ENCODE results near the gene EXOC7. TPM values are rescaled to one million over a fixed set of nuclear protein-coding genes. Genes with fewer than 3 reads are reported as not detected.

The EXOC7 gene
- total RNA-seq, 1 experiment from 2014 or later: 160 TPM

DNA sequence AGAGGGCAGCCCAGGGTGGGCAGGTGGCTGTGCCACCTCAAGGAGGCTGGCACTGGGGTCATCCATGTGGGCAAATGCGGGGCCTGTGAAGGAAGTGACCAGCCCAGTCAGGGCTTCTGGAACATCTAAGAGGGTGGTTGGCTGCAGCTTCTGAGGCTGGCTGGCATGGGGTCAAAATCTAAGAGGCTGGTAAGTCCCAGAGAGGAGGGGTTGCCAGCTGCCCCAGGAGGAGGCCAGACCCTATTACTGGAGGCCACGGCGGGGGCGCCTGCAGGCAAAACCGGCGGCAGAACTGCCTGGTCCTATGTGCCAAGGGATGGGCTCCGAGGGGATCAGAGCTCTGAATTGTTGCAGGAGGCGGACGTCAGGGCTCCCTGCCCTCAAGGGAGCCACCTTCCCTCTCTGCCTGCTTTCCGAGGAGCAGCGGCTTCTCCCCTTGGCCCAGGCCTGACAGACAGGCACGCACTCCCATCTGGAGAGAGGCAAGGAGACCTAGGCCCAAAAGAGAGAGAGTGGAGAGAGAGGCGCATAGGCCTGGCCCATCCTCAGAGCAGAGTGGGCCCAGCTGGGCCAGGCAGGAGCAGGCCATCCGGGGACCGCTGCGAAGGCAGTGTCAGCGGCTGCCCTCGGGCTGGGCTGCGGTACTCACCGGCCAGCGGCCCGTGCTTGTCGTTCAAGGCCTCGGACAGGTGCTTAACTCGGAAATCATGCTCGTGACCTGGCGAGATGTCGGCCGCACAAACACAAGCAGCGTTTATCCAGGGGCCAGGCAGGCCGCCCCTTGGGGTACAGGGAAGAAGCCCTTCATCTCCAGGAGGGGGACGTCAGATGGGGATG lies 13.7 kb downstream of the EXOC7 start:
- no peak overlapping the region for H3K9ac ChIP-seq (ENCODE audit: extremely low read depth, insufficient read length, low read length)
- no peak overlapping the region for H2BK5ac ChIP-seq (ENCODE audit: insufficient read length, low read length)
- H2BK20ac ChIP-seq (ENCODE audit: low read depth, low read length, poor library complexity, severe bottlenecking): no peak overlapping the region
- H3K4me1 ChIP-seq (ENCODE audit: insufficient read depth, low read length): no peaks in the 10 kb centered on the region
- H3K27me3 Mint-ChIP-seq (ENCODE audit: low read depth): no peaks in the 10 kb centered on the region
- no peak overlapping the region for H3K4ac ChIP-seq (ENCODE audit: low read depth, low read length)
- no peak overlapping the region for H2AK5ac ChIP-seq (ENCODE audit: insufficient read length, low read length)
- no peak overlapping the region for H2AFZ ChIP-seq (ENCODE audit: low read length)
- H3T11ph ChIP-seq (ENCODE audit: low read length): no peak overlapping the region
- H3K79me2 ChIP-seq (ENCODE audit: insufficient read depth, low read length): no peaks in the 10 kb centered on the region
- no peaks in the 10 kb centered on the region for H3K4me1 Mint-ChIP-seq
- peaks cover 24 to 84% (median 81%) of the 10 kb centered on the region in 3 experiments; a peak in 6 of 7 replicates for H3K36me3 Mint-ChIP-seq (ENCODE audit: insufficient read depth in 1 of 3, low read depth in 3 of 3)
- peak overlapping the region in 2 of 3 experiments; percentile 9 to 89; a peak in 1 of 7 replicates for H3K27ac Mint-ChIP-seq
- H3K23me2 ChIP-seq (ENCODE audit: insufficient read length, low read depth, low read length, poor library complexity, severe bottlenecking): no peaks in the 10 kb centered on the region
- H3K79me1 ChIP-seq (ENCODE audit: insufficient read depth, low read depth, low read length, poor library complexity, severe bottlenecking): no peaks in the 10 kb centered on the region
- no peak overlapping the region for H3K18ac ChIP-seq (ENCODE audit: insufficient read length, low read depth, low read length)
- no peak overlapping the region for H4K8ac ChIP-seq (replicated peaks; ENCODE audit: insufficient read length, low read depth, low read length)
- H3K4me3 Mint-ChIP-seq: no peak overlapping the region
- H3K56ac ChIP-seq (ENCODE audit: insufficient read length, low read depth, low read length): no peak overlapping the region
- H2BK12ac ChIP-seq (ENCODE audit: insufficient read length, low read depth, low read length): no peak overlapping the region
- H3K4me2 ChIP-seq (ENCODE audit: insufficient read depth, insufficient read length, low read length): no peak overlapping the region
- no peak overlapping the region for H4K5ac ChIP-seq (ENCODE audit: insufficient read length, low read depth, low read length)
- no peaks in the 10 kb centered on the region for H3K9me3 ChIP-seq (ENCODE audit: control insufficient read depth, low read depth, low read length)
- no peak overlapping the region for H2BK120ac ChIP-seq (ENCODE audit: low read depth, low read length, poor library complexity, severe bottlenecking)
- DNase-seq: no peak
- H3K9me3 Mint-ChIP-seq: no peaks in the 10 kb centered on the region
- H2BK15ac ChIP-seq (ENCODE audit: low read depth, low read length): no peak overlapping the region
- TF ChIP-seq, protein P1, sequence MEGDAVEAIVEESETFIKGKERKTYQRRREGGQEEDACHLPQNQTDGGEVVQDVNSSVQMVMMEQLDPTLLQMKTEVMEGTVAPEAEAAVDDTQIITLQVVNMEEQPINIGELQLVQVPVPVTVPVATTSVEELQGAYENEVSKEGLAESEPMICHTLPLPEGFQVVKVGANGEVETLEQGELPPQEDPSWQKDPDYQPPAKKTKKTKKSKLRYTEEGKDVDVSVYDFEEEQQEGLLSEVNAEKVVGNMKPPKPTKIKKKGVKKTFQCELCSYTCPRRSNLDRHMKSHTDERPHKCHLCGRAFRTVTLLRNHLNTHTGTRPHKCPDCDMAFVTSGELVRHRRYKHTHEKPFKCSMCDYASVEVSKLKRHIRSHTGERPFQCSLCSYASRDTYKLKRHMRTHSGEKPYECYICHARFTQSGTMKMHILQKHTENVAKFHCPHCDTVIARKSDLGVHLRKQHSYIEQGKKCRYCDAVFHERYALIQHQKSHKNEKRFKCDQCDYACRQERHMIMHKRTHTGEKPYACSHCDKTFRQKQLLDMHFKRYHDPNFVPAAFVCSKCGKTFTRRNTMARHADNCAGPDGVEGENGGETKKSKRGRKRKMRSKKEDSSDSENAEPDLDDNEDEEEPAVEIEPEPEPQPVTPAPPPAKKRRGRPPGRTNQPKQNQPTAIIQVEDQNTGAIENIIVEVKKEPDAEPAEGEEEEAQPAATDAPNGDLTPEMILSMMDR (conservative IDR thresholded peaks at IDR 0.05): no peak
- no peaks in the 10 kb centered on the region for H4K20me1 ChIP-seq (ENCODE audit: control insufficient read depth, insufficient read depth, insufficient read length)
- no peak overlapping the region for H3K14ac ChIP-seq (ENCODE audit: insufficient read depth, low read length)
- no peaks in the 10 kb centered on the region for H3K27me3 ChIP-seq (ENCODE audit: insufficient read depth, low read length)
- no CpG with 5 or more reads among the region's 32 CpGs for WGBS (ENCODE audit: extremely low coverage, insufficient read length, low lambda C conversion rate)
- H4K91ac ChIP-seq (ENCODE audit: insufficient read length, low read depth, low read length): no peak overlapping the region
- H3K27ac ChIP-seq (ENCODE audit: insufficient read length, low read depth, low read length): no peak overlapping the region
- H3K23ac ChIP-seq (ENCODE audit: insufficient read length, low read depth, low read length): no peak overlapping the region
